ENCODE measurements around the gene ATL3.

ATL3 gene

DNA sequence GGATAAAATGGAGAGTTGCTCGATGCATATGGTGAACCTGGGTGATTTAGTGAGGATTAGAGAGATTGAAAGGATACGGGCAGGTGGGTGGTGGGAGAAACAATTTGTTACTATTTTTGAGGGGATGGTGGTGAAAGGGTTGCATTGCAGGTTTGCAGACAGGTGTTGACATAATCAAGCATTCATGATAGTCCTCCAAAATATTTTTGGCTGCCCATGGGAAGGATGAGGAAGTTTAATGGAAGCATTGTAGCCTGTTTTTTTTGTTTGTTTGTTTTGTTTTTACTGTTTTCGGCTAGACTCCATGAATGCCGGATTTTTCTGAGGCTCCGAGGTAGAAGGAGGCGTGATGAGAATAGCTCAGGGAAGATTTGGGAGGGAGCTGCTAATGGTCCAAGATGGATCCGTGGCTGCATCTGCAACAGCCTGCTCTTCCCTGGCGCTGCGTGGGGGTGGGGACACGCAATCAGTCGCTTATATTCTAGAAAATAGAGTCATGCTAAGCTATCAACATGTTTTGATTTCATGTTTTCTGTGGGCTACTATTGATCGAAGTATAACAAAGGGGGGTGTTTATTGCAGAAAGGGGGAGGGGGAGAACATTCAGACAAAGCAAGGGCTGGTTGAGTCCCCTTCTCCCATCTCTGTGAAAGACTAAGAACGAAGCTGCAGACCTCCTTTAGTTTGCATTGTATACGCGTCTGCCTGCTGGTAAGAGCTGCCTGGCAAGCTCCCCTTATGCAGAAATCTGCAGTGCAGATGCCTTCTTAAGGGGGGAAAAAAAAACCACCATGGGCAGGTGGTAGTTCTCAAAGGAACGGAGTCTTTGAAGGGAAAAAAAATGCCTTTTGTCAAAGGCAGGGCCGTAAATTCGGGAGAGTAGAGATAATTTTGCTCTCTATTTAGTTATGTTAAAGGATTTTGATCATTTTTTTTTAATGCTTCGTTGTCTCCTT, 11.2 kb upstream of the ATL3 start (continued):
- TF ChIP-seq ZBTB21 (tag by site-specific recombination; IDR thresholded peaks at IDR 0.05) (peak; percentile 42; the same call in 1 of the 2 replicates), ZNF214 (tag by site-specific recombination; IDR thresholded peaks at IDR 0.05; ENCODE audit: borderline replicate concordance) (no peak)

DNA sequence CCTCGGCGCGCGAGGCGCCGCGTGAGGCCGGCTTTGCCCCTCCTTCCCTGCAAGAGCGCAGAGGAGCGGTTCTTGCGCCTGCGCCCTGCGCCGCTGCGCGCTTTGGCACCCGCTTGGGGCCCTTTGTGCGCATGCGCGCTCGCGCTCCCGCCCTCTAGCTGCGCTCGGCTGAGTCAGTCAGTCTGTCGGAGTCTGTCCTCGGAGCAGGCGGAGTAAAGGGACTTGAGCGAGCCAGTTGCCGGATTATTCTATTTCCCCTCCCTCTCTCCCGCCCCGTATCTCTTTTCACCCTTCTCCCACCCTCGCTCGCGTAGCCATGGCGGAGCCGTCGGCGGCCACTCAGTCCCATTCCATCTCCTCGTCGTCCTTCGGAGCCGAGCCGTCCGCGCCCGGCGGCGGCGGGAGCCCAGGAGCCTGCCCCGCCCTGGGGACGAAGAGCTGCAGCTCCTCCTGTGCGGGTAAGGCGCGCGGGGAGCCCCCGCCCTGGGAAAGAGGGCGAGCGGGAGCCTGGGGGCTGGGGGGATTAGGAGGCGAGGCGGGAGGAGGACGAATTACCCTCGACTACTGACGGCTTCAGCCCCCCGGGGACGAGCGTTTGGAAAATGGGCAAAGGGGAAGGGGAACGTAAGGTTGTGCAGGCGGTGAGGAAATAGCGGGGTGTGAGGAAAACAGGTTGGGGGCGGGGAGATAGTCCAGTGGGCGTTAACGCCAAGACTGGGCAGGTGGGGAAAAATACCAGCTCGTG, 10.3 kb upstream of the ATL3 start, which contains the start of gene RTN3:
TSS of gene RTN3 (plus strand) at position 180 of the 745 bp plus-strand sequence. CDS start at position 317, 137 bp downstream.
- no peaks in the 10 kb centered on the region for H3K9me3 ChIP-seq (ENCODE audit: control insufficient read depth, insufficient read depth, low read depth, low read length)
- CTCF ChIA-PET, result interaction anchor here (0.6 to 1.9 kb wide), 5 partner anchors 29 to 58 kb away, joined by 3 to 7 read pairs (median 3); no protein-coding TSS in a partner anchor
- peak within 1 kb of the TSS; percentile 84 for H3K4me3 ChIP-seq (ENCODE audit: low read depth, low read length)
- H3K4me1 ChIP-seq (ENCODE audit: control insufficient read depth, insufficient read depth, low read length), result no peaks in the 10 kb centered on the region
- H3K27ac ChIP-seq (ENCODE audit: extremely low read depth, low read depth, low read length), result peak within 1 kb of the TSS; percentile 91
- POLR2A ChIA-PET, result interaction anchor here (0.6 to 3.2 kb wide), 19 partner anchors 8 to 840 kb away, joined by 3 to 31 read pairs (median 4); partner anchors contain the start of genes ATL3 and ZFTA
- H3K36me3 ChIP-seq (ENCODE audit: control insufficient read depth in 2 of 2, insufficient read depth in 1 of 2, low read length in 2 of 2), result no peaks in the 10 kb centered on the region
- no peak for TF ChIP-seq ZNF558 (tag by site-specific recombination; IDR thresholded peaks at IDR 0.05)
- TF ChIP-seq, protein P1, sequence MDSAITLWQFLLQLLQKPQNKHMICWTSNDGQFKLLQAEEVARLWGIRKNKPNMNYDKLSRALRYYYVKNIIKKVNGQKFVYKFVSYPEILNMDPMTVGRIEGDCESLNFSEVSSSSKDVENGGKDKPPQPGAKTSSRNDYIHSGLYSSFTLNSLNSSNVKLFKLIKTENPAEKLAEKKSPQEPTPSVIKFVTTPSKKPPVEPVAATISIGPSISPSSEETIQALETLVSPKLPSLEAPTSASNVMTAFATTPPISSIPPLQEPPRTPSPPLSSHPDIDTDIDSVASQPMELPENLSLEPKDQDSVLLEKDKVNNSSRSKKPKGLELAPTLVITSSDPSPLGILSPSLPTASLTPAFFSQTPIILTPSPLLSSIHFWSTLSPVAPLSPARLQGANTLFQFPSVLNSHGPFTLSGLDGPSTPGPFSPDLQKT (IDR thresholded peaks at IDR 0.05; ENCODE audit: borderline replicate concordance, low read depth, low read length), result no peak
- no peak for TF ChIP-seq ZNF350 (tag by site-specific recombination; IDR thresholded peaks at IDR 0.05)
- TF ChIP-seq ZNF521 (tag by site-specific recombination; IDR thresholded peaks at IDR 0.05), result no peak
- TF ChIP-seq, protein P2, sequence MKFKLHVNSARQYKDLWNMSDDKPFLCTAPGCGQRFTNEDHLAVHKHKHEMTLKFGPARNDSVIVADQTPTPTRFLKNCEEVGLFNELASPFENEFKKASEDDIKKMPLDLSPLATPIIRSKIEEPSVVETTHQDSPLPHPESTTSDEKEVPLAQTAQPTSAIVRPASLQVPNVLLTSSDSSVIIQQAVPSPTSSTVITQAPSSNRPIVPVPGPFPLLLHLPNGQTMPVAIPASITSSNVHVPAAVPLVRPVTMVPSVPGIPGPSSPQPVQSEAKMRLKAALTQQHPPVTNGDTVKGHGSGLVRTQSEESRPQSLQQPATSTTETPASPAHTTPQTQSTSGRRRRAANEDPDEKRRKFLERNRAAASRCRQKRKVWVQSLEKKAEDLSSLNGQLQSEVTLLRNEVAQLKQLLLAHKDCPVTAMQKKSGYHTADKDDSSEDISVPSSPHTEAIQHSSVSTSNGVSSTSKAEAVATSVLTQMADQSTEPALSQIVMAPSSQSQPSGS (tag by site-specific recombination; IDR thresholded peaks at IDR 0.05; ENCODE audit: low read depth), result no peak
- TF ChIP-seq ZNF473 (tag by site-specific recombination; IDR thresholded peaks at IDR 0.05), result no peak
- TF ChIP-seq, protein P3, sequence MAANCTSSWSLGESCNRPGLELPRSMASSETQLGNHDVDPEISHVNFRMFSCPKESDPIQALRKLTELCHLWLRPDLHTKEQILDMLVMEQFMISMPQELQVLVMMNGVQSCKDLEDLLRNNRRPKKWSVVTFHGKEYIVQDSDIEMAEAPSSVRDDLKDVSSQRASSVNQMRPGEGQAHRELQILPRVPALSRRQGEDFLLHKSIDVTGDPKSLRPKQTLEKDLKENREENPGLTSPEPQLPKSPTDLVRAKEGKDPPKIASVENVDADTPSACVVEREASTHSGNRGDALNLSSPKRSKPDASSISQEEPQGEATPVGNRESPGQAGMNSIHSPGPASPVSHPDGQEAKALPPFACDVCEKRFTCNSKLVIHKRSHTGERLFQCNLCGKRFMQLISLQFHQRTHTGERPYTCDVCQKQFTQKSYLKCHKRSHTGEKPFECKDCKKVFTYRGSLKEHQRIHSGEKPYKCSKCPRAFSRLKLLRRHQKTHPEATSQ (tag by site-specific recombination; IDR thresholded peaks at IDR 0.05), result peak; percentile 16; the same call in 1 of the 2 replicates
- peak; percentile 91 for TF ChIP-seq GLIS1 (tag by site-specific recombination; IDR thresholded peaks at IDR 0.05)
- TF ChIP-seq BCL11B (tag by site-specific recombination; IDR thresholded peaks at IDR 0.05; ENCODE audit: low read depth), result no peak; the same call in 1 of the 2 replicates
- no peak for TF ChIP-seq ZNF791 (tag by site-specific recombination; IDR thresholded peaks at IDR 0.05)
- TF ChIP-seq ZNF596 (tag by site-specific recombination; IDR thresholded peaks at IDR 0.05), result no peak
- no peak for TF ChIP-seq ZNF433 (tag by site-specific recombination; IDR thresholded peaks at IDR 0.05; ENCODE audit: low read depth)
- TF ChIP-seq ZNF777 (tag by site-specific recombination; IDR thresholded peaks at IDR 0.05; ENCODE audit: borderline replicate concordance), result no peak; the same call in 1 of the 2 replicates
- TF ChIP-seq ZNF585B (tag by site-specific recombination; IDR thresholded peaks at IDR 0.05), result no peak
- no peak for TF ChIP-seq GLI2 (tag by site-specific recombination; IDR thresholded peaks at IDR 0.05; ENCODE audit: borderline replicate concordance, low read depth)
- no peak for TF ChIP-seq HOXA7 (CRISPR knock-in tag; IDR thresholded peaks at IDR 0.05; ENCODE audit: borderline replicate concordance)
- TF ChIP-seq ZNF658 (tag by site-specific recombination; IDR thresholded peaks at IDR 0.05), result no peak
- TF ChIP-seq, protein P4, sequence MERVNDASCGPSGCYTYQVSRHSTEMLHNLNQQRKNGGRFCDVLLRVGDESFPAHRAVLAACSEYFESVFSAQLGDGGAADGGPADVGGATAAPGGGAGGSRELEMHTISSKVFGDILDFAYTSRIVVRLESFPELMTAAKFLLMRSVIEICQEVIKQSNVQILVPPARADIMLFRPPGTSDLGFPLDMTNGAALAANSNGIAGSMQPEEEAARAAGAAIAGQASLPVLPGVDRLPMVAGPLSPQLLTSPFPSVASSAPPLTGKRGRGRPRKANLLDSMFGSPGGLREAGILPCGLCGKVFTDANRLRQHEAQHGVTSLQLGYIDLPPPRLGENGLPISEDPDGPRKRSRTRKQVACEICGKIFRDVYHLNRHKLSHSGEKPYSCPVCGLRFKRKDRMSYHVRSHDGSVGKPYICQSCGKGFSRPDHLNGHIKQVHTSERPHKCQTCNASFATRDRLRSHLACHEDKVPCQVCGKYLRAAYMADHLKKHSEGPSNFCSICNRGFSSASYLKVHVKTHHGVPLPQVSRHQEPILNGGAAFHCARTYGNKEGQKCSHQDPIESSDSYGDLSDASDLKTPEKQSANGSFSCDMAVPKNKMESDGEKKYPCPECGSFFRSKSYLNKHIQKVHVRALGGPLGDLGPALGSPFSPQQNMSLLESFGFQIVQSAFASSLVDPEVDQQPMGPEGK (tag by site-specific recombination; IDR thresholded peaks at IDR 0.05), result peak; percentile 97
- no peak for TF ChIP-seq ZSCAN16 (tag by site-specific recombination; IDR thresholded peaks at IDR 0.05)
- TF ChIP-seq, protein P5, sequence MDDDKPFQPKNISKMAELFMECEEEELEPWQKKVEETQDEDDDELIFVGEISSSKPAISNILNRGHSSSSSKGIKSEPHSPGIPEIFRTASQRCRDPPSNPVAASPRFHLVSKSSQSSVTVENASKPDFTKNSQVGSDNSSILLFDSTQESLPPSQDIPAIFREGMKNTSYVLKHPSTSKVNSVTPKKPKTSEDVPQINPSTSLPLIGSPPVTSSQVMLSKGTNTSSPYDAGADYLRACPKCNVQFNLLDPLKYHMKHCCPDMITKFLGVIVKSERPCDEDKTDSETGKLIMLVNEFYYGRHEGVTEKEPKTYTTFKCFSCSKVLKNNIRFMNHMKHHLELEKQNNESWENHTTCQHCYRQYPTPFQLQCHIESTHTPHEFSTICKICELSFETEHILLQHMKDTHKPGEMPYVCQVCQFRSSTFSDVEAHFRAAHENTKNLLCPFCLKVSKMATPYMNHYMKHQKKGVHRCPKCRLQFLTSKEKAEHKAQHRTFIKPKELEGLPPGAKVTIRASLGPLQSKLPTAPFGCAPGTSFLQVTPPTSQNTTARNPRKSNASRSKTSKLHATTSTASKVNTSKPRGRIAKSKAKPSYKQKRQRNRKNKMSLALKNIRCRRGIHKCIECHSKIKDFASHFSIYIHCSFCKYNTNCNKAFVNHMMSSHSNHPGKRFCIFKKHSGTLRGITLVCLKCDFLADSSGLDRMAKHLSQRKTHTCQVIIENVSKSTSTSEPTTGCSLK (tag by site-specific recombination; IDR thresholded peaks at IDR 0.05), result no peak
- no peak for TF ChIP-seq ZNF626 (tag by site-specific recombination; IDR thresholded peaks at IDR 0.05)
